Activated T-cell treated with anti-CD3 and anti-CD28 coated beads, Interleukin-2, amount 50 U/mL, for 72 hours (primary cell): Measurements from ENCODE around the gene ETFB. TPM values are rescaled to one million over a fixed set of nuclear protein-coding genes. Genes with fewer than 3 reads are reported as not detected.
A peak's percentile ranks its signal among the peaks of the same experiment; 100 is the strongest.

Source experiments
- ATAC-seq, 2 donors: fragments of 150-1000 bp; cut with Tn5 transposase; replicated peaks in 1 of 2; 2 replicates each; pipeline ENCODE4 v1.10.0; 2021; ENCODE audit warnings: moderate library complexity in 2 of 2, mild to moderate bottlenecking in 1 of 2
- DNase-seq, 2 donors: peaks; one replicate each; pipeline ENCODE4 v3.0.0; 2021 to 2022; ENCODE audit warnings: mixed read lengths in 1 of 2
- H3K27ac Mint-ChIP-seq: one replicate; pipeline ENCODE4 v1.8.0; 2022; ENCODE audit warnings: mild to moderate bottlenecking, moderate library complexity, mixed read lengths
- H3K27me3 Mint-ChIP-seq: one replicate; pipeline ENCODE4 v1.8.0; 2022; ENCODE audit warnings: low read depth, mixed read lengths
- H3K36me3 Mint-ChIP-seq, 2 donors: one replicate each; pipeline ENCODE4 v1.8.0; 2022; ENCODE audit warnings: mixed read lengths in 2 of 2, mild to moderate bottlenecking in 1 of 2; ENCODE audit not compliant: insufficient read depth in 2 of 2
- H3K4me1 Mint-ChIP-seq: one replicate; pipeline ENCODE4 v1.8.0; 2022; ENCODE audit warnings: low read depth, mixed read lengths
- H3K4me3 Mint-ChIP-seq, 2 donors: one replicate each; pipeline ENCODE4 v1.8.0; 2022; ENCODE audit warnings: mild to moderate bottlenecking in 2 of 2, mixed read lengths in 2 of 2, moderate library complexity in 2 of 2
- H3K9me3 Mint-ChIP-seq, 2 donors: one replicate each; pipeline ENCODE4 v1.8.0; 2022; ENCODE audit warnings: mixed read lengths in 2 of 2
- total RNA-seq, 2 donors: library from RNA; stranded (reverse); gene quantifications; one replicate each; pipeline ENCODE4 v1.2.3, GENCODE V29; 2022

ETFB gene
- total RNA-seq, 2 donors from 2014 or later: 156 to 160 TPM

DNA sequence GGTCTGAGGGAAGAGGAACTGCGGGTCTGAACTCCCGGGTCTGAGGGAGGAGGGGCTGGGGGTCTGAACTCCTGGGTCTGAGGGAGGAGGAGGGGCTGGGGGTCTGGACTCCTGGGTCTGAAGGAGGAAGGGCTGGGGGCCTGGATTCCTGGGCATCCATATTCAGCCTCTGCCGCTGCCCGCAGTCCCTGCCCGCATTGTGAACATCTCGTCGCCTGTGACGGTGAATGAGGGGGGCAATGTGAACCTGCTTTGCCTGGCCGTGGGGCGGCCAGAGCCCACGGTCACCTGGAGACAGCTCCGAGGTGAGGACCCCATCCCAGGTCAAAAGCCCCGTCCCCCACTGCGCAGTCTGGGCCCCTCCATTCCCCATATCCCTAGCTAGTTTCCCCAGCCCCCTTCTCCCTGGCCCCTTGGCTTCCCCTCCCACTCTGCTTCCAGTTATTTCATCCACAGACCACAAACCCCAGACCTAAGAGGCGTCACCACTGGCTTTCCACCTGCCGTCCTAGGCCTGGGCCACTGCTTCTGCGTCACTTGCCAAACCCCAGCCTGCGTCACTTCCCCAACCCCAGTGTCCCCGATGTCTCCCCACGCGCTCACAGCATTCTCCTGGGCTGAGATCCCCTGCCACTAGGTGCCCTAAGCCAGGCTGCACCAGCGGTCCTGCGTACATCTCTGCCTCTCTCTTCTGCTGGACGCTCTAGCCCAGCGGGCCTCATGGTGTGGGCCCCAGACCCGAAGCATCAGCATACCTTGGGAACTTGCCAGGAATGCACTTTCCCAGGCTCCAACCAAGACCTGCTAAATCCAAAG lies 40.8 kb downstream of the ETFB start:
- DNase-seq (peak; percentile 30 to 39), ATAC-seq (peak; percentile 38)
- Mint-ChIP-seq H3K4me1 (peaks cover 16% of the 10 kb centered on the region), H3K27me3 (peaks cover 67% of the 10 kb centered on the region), H3K27ac (no peak overlapping the region), H3K4me3 (peak overlapping the region in 1 of 2 donors; percentile 9), H3K36me3 (peaks cover 0 to 2% of the 10 kb centered on the region in 2 donors), H3K9me3 (no peaks in the 10 kb centered on the region)

DNA sequence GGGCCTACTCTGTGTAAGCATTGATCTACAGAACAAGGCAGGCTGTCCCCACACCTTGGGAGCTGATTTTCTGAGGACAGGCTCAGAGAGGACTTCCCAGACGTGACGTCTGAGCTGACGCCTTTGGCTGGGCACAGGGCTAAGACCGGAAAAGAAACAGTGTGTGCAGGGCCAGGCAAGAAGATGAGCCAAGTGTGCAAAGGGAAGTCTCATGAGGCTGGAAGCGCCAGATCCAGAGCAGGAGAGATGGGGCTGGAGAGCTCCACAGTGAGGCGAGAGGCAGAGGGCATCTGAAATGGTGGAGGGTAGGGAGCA lies 42.1 kb downstream of the ETFB start:
- Mint-ChIP-seq H3K27ac (no peak overlapping the region), H3K9me3 (no peaks in the 10 kb centered on the region)

DNA sequence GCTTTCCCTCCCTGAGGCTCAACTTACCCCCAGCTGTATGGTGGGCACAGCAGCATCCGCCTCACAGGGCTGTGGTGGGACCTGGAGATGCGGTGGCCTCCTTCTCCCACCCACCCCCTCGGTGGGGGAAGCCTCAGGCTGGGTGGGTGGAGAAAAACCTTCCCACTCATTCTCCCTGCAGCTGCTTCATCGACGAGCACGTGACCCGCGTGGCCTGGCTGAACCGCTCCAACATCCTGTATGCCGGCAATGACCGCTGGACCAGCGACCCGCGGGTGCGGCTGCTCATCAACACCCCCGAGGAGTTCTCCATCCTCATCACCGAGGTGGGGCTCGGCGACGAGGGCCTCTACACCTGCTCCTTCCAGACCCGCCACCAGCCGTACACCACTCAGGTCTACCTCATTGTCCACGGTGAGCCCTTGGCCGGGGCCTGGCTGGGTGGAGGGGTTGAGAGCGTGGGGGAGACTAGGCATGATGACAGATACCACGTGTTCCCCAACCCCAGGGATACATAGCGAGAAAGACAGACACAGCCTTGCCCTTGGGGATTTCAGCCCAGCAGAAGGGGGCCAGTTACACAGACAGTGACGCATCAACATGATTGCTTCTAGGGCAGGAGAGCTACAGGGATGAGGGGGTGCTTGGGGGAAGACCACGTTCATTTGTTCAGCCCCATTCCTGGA lies 42.6 kb downstream of the ETFB start:
- Mint-ChIP-seq H3K4me3 (no peak overlapping the region), H3K27ac (no peak overlapping the region), H3K36me3 (peaks cover 0 to 2% of the 10 kb centered on the region in 2 donors), H3K9me3 (no peaks in the 10 kb centered on the region), H3K27me3 (peaks cover 61% of the 10 kb centered on the region), H3K4me1 (peaks cover 16% of the 10 kb centered on the region)
- DNase-seq (no peak), ATAC-seq (no peak)

More for the DNA sequence above, 42.1 kb downstream of the ETFB start:
- Mint-ChIP-seq H3K4me3 (no peak overlapping the region), H3K36me3 (peaks cover 0 to 2% of the 10 kb centered on the region in 2 donors), H3K4me1 (peaks cover 16% of the 10 kb centered on the region), H3K27me3 (peaks cover 60% of the 10 kb centered on the region)
- ATAC-seq (no peak), DNase-seq (no peak)

DNA sequence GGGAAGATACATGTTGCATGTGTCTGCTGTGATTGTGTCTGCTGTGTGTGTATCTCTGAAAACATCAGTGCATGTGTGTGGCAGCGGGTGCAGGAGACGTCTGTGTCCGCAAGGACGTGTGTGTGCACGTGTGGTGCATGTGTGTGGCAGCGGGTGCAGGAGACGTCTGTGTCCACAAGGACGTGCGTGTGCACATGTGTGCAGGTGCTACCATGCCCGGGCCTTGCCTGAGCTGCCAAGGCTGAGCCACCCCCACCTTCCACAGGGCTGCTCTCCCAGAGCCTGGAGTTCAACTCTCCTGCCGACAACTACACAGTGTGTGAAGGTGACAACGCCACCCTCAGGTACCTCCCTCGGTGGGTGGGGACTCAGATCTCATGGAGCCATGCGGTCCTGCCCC lies 44.4 kb downstream of the ETFB start:
- H3K4me3 Mint-ChIP-seq: no peak overlapping the region
- no peaks in the 10 kb centered on the region for H3K36me3 Mint-ChIP-seq
- no peak for DNase-seq
- peaks cover 45% of the 10 kb centered on the region for H3K27me3 Mint-ChIP-seq
- no peak for ATAC-seq
- no peak overlapping the region for H3K27ac Mint-ChIP-seq
- peaks cover 10% of the 10 kb centered on the region for H3K4me1 Mint-ChIP-seq
- H3K9me3 Mint-ChIP-seq: no peaks in the 10 kb centered on the region

DNA sequence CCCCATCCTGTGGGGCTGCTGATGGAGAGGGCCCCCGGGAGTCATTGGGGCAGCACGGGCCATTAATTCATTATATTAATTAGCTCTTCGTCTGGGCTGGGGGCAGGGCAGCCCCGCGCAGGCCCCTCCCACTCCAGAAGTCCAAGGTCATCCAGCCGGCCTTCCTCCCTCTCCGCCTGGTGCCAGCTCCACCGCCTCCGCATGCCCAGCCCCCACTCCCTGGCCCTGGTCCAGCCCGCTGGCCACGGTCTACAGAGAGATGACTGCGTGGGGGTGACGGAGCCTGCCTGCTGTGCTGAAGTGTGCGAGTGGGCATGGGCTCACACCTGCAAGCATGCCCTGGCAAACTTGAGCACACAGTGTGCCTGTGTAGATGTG lies 45.9 kb downstream of the ETFB start:
- Mint-ChIP-seq H3K4me1 (peaks cover 5% of the 10 kb centered on the region), H3K27ac (no peak overlapping the region), H3K4me3 (no peak overlapping the region), H3K36me3 (no peaks in the 10 kb centered on the region), H3K27me3 (peaks cover 34% of the 10 kb centered on the region), H3K9me3 (peaks cover 0 to 2% of the 10 kb centered on the region in 2 donors)
- DNase-seq: no peak
- no peak for ATAC-seq

DNA sequence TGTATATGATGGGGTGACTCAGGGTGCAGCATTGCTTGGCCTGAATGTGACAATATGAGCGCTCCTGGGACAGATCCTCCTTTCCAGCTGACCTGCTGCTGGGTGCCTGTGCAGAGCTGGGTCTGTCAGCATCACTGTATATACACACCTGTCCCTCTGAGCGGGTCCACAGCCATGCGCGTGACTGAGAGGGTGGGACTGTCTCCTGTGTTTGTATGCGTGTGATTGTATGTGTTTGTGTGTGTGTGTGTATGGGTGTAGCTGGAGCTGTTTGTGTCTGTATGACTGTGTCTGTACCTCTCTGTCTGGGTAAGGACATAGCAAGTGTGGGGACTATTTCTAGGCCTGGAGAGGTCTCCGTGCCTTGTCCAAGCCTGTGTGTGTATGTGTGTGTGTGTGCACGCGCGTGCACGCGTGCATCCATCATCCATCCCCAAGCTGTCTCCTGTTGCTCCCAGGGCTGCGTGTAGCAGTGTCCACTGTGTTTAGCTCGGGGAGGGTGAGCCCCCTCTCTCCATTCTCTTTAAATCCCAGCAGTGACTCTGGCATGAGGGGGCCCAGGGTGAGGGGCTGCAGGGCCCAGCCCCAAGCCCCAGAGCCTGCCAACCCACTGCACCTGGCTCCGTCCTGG lies 46.4 kb downstream of the ETFB start:
- H3K36me3 Mint-ChIP-seq: no peaks in the 10 kb centered on the region
- no peak overlapping the region for H3K4me3 Mint-ChIP-seq
- H3K9me3 Mint-ChIP-seq: peaks cover 0 to 4% of the 10 kb centered on the region in 2 donors
- H3K4me1 Mint-ChIP-seq: peaks cover 6% of the 10 kb centered on the region
- H3K27me3 Mint-ChIP-seq: peaks cover 38% of the 10 kb centered on the region
- H3K27ac Mint-ChIP-seq: no peak overlapping the region
- ATAC-seq (no peak), DNase-seq (no peak)

DNA sequence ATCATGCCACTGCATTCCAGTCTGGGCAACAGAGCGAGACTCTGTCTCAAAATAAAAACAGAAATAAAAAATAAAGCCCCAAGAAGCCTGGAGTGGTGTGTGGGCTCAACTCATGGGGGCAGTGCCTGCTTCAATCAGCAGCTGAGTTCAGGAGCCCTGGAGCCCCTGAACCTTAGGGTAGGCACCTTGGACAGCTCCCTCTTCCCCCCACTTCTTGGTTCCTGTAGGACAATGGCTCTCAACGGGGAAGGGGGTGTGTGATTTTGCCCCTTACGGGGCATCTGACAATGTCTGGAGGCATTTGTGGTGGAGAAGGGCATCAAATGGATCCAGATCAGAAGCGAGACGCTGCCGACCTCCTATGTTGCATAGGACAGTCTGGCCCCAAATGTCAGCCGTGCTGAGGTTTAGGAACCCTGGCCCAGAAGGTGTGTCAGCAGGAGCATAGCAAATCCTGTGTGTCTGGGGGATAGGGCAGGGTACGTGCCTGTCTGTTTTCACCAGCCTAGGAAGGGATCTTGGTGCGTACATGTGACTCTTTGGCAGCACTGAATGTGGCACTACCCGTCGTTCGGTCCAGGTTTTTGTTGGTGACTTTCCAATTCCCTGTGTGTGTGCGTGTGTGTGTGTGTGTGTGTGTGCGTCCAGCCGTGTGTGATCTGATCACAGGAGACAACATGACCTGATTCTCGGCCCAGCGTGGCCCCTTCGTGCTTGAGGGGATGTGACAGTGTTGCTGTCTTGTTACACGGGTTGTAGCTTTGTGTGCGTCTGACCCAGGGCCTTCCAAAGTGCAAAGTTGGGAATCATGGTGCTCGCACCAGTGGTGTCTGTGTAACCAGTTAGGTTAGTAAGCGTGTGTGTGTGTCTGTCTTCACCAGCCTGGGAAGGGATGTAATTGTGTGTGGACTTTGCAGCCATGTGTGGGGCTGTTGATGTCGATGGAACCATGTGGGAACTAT lies 47.2 kb downstream of the ETFB start:
- ATAC-seq (no peak), DNase-seq (no peak)
- Mint-ChIP-seq H3K27me3 (peaks cover 38% of the 10 kb centered on the region), H3K36me3 (no peaks in the 10 kb centered on the region), H3K4me3 (no peak overlapping the region), H3K27ac (no peak overlapping the region), H3K4me1 (peaks cover 6% of the 10 kb centered on the region), H3K9me3 (peaks cover 0 to 4% of the 10 kb centered on the region in 2 donors)

DNA sequence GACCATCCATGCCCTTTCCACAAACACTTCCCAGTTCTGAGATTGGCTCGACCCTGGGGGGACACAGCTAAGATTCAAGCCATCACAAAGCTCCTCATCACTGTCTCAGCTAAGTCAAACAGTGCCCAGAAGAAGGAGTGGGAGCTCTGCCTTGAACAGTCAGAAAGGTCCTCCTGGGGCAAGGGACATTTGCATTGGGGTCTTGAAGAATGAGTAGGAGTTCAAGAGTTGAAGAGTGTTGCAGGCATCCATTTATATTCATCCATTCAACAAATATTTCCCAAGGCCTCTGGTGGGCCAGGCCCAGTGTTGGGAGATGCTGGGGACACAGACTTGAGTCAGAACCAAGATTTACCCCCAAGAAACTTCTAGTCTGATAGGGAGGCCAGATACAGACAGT lies 48.2 kb downstream of the ETFB start:
- peaks cover 6% of the 10 kb centered on the region for H3K4me1 Mint-ChIP-seq
- no peak overlapping the region for H3K27ac Mint-ChIP-seq
- no peak overlapping the region for H3K4me3 Mint-ChIP-seq
- H3K27me3 Mint-ChIP-seq: peaks cover 38% of the 10 kb centered on the region
- ATAC-seq: no peak
- no peak for DNase-seq
- peaks cover 0 to 4% of the 10 kb centered on the region in 2 donors for H3K9me3 Mint-ChIP-seq
- no peaks in the 10 kb centered on the region for H3K36me3 Mint-ChIP-seq

DNA sequence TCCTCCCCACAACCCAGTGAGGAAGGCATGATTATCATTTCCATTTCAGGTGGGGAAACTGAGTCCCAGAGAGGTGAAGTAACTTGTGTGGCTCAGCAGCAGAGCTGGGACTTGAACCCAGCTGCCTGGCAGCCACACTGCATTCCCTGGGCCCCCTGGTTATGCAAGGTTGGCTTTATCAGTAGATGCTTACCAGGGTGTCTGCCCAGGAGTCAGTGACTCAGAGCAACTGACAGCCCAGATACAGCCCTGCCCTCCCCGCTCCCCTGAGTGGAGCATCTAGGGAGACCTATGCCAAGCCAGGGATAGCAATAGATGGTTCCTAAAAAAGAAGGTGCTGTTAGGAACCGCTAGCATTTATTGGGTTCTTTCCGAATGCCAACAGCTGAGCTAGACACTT lies 48.8 kb downstream of the ETFB start:
- ATAC-seq (no peak), DNase-seq (no peak)
- H3K27me3 Mint-ChIP-seq: peaks cover 38% of the 10 kb centered on the region
- H3K27ac Mint-ChIP-seq: no peak overlapping the region
- H3K4me3 Mint-ChIP-seq: no peak overlapping the region
- H3K4me1 Mint-ChIP-seq: peaks cover 6% of the 10 kb centered on the region
- peaks cover 0 to 4% of the 10 kb centered on the region in 2 donors for H3K9me3 Mint-ChIP-seq
- no peaks in the 10 kb centered on the region for H3K36me3 Mint-ChIP-seq

DNA sequence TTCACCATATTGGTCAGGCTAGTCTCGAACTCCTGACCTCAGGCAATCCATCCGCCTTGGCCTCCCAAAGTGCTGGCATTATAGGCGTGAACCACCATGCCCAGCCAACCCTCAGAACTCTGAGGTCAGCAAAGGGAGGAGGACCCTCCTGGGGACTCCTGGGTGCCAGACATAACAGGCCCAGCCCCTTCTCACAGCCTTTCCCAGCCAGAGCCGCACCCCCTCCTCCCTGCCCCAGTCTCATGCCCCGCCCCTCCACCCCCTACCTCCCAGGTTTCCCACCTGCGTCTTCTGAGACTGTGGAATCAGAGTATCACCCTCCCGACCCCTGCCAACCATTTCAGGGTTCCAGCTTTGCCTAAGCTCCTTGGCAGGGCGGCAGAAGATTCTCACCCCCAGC lies 49.5 kb downstream of the ETFB start:
- Mint-ChIP-seq H3K27ac (no peak overlapping the region), H3K9me3 (peaks cover 0 to 4% of the 10 kb centered on the region in 2 donors), H3K27me3 (peaks cover 42% of the 10 kb centered on the region), H3K36me3 (no peaks in the 10 kb centered on the region), H3K4me3 (no peak overlapping the region), H3K4me1 (peaks cover 6% of the 10 kb centered on the region)
- ATAC-seq: no peak
- no peak for DNase-seq

DNA sequence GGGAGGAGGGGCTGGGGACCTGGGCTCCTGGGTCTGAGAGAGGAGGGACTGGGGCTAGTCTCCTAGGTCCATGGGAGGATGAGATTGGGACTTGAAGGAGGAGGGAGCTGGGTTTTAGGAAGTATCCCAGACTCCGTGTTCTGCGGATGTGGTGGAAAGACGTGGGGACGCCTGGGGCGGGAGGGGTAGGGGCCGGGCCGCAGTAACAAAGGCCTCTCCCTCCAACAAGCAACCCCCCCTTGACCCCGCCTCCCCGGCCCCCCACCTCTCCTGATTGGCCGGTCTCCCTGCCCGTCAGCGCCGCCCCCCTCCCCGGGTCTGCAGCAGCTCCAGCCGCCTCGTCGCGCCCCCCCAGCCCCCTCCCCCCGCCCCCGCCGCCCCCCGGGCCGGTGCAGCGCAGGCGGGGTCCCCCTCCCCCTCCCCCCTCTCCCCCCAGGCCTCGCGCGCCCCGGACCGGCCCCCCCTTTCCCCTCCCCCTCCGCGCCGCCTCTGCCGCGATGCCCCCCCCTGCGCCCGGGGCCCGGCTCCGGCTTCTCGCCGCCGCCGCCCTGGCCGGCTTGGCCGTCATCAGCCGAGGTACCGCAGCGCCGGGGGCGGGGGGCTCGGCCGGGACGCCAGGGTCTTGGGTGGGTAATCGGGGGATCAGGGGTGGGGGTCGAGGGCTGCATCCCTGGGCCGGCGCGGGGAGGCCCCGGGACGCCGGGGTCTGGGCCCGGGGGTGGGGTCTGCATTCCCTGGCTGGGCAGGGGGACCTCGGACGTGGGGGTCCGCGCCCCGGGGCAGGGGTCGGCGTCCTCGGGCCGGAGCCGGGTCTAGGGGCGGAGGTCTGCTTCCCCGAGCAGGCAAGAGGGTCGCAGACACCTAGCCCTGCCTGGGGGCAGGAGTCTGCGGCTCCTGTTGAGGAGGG lies 54.6 kb downstream of the ETFB start, which contains the start of gene IGLON5:
Gene IGLON5, plus strand, starts transcription at position 294 of the 907 bp plus-strand sequence. Its CDS starts 204 bp downstream, at position 498.
- Mint-ChIP-seq H3K27me3 (peaks cover 56% of the 10 kb centered on the region), H3K36me3 (peaks cover 5 to 11% of the 10 kb centered on the region in 2 donors), H3K27ac (no peak within 1 kb of the TSS), H3K9me3 (peaks cover 8 to 9% of the 10 kb centered on the region in 2 donors), H3K4me3 (no peak within 1 kb of the TSS), H3K4me1 (peaks cover 6% of the 10 kb centered on the region)
- no peak for DNase-seq
- no peak for ATAC-seq

DNA sequence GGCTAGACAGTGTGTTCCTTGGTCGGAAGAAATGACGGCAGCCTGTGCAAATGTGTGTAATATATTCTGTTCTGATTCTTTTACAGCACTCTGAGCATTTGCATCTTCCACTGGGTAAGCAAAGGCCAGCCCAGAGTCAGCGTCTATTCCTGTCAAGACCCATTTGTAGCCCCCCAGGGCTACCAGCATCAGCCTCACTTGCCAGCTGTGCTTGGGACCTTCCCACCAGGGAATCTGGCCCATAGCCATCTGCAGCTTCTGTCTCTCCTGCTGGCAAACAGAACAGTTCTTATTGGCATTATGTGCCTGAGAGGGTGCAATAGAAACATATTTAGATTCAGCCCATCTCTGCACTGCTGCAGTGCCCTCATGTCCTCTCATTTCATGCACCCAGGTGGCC lies 60.7 kb downstream of the ETFB start:
- H3K27ac Mint-ChIP-seq: no peak overlapping the region
- peaks cover 8 to 14% of the 10 kb centered on the region in 2 donors for H3K36me3 Mint-ChIP-seq
- H3K27me3 Mint-ChIP-seq: peaks cover 50% of the 10 kb centered on the region
- DNase-seq: no peak
- no peaks in the 10 kb centered on the region for H3K4me1 Mint-ChIP-seq
- no peak overlapping the region for H3K4me3 Mint-ChIP-seq
- H3K9me3 Mint-ChIP-seq: peaks cover 13 to 16% of the 10 kb centered on the region in 2 donors
- ATAC-seq: no peak
